SK-N-SH (cell line): ENCODE results near the gene AGPAT3. TPM values are rescaled to one million over a fixed set of nuclear protein-coding genes. Genes with fewer than 3 reads are reported as not detected.

Experiments
- CTCF ChIA-PET: fragments of 300-600, 350-600 bp; formaldehyde crosslinking; extraction: SDS; loops from one replicate; lab custom pipeline; 2021; lab: Yijun Ruan, JAX
- POLR2A ChIA-PET: fragments of 350-600 bp; sonication (Branson Sonifier 250); formaldehyde crosslinking; extraction: SDS; loops from one replicate; lab custom pipeline; 2020; ENCODE audit warnings: antibody characterized with exemption, inconsistent platforms; lab: Yijun Ruan, JAX
- DNase-seq: peaks from one replicate; pipeline ENCODE4 v3.0.0; 2012
- H2AFZ ChIP-seq: fragments of 200-600 bp; sonication (generic); 2 replicates; pipeline ENCODE4 v1.8.1; 2016; ENCODE audit warnings: antibody characterized with exemption, mild to moderate bottlenecking, low read depth
- H3F3A ChIP-seq: fragments of 200-600 bp; sonication (generic); replicated peaks from 2 replicates; pipeline ENCODE3; 2016; ENCODE audit warnings: antibody characterized with exemption, mild to moderate bottlenecking; ENCODE audit not compliant: insufficient read depth
- H3K27ac ChIP-seq, 2 experiments: fragments of 200-500 bp in 1 of 2; fragments of 200-600 bp in 1 of 2; sonication (Bioruptor generic) in 1 of 2; sonication (generic), shearing (Covaris generic) in 1 of 2; 2 replicates each; pipeline versions ENCODE4 v1.5.1 to v1.6.1; 2014 to 2016; ENCODE audit warnings: low read depth in 2 of 2, inconsistent platforms in 1 of 2, low read length in 1 of 2, mild to moderate bottlenecking in 1 of 2, mixed read lengths in 1 of 2
- H3K27me3 ChIP-seq: fragments of 200-600 bp; sonication (generic), shearing (Covaris generic); 2 replicates; pipeline ENCODE4 v1.6.1; 2016; ENCODE audit warnings: mixed run types; ENCODE audit not compliant: insufficient read depth
- H3K36me3 ChIP-seq, 2 experiments: fragments of 200-500 bp in 1 of 2; fragments of 200-600 bp in 1 of 2; sonication (Bioruptor generic) in 1 of 2; sonication (generic) in 1 of 2; replicated peaks in 1 of 2; 2 replicates each; pipeline versions ENCODE3 to v1.5.1; 2014 to 2016; ENCODE audit warnings: low read length in 1 of 2, mild to moderate bottlenecking in 1 of 2; ENCODE audit not compliant: insufficient read depth in 2 of 2, control insufficient read depth in 1 of 2
- H3K4me1 ChIP-seq, 2 experiments: fragments of 200-500 bp in 1 of 2; fragments of 200-600 bp in 1 of 2; sonication (Bioruptor generic) in 1 of 2; sonication (generic), shearing (Covaris generic) in 1 of 2; 2 replicates each; pipeline versions ENCODE4 v1.5.1 to v1.6.1; 2014 to 2016; ENCODE audit warnings: low read depth in 1 of 2, low read length in 1 of 2, mixed run types in 1 of 2; ENCODE audit not compliant: insufficient read depth in 2 of 2, control insufficient read depth in 1 of 2
- H3K4me2 ChIP-seq: fragments of 200-600 bp; sonication (generic), shearing (Covaris generic); 2 replicates; pipeline ENCODE4 v1.6.1; 2017; ENCODE audit warnings: mixed run types
- H3K4me3 ChIP-seq, 2 experiments: fragments of 200-500 bp in 1 of 2; fragments of 200-600 bp in 1 of 2; sonication (Bioruptor generic) in 1 of 2; sonication (generic), shearing (Covaris generic) in 1 of 2; 2 replicates each; pipeline versions ENCODE4 v1.5.1 to v1.8.1; 2014 to 2016; ENCODE audit warnings: low read depth in 2 of 2, inconsistent platforms in 1 of 2, low read length in 1 of 2, mild to moderate bottlenecking in 1 of 2, mixed read lengths in 1 of 2, moderate library complexity in 1 of 2
- H3K79me2 ChIP-seq: fragments of 200-600 bp; sonication (generic); 2 replicates; pipeline ENCODE4 v1.8.1; 2017; ENCODE audit warnings: mild to moderate bottlenecking; ENCODE audit not compliant: insufficient read depth
- H3K9ac ChIP-seq: fragments of 200-600 bp; sonication (generic); 2 replicates; pipeline ENCODE4 v1.6.1; 2017; ENCODE audit warnings: mixed run types
- H3K9me2 ChIP-seq: fragments of 200-600 bp; sonication (generic); 2 replicates; pipeline ENCODE4 v1.6.1; 2017; ENCODE audit warnings: mixed run types
- H3K9me3 ChIP-seq: fragments of 200-600 bp; sonication (generic); 2 replicates; pipeline ENCODE4 v1.6.1; 2017; ENCODE audit warnings: mixed run types, mild to moderate bottlenecking, moderate library complexity
- H4K20me1 ChIP-seq: fragments of 200-600 bp; sonication (generic); 2 replicates; pipeline ENCODE4 v1.6.1; 2017; ENCODE audit warnings: mild to moderate bottlenecking, mixed run types; ENCODE audit not compliant: insufficient read depth
- CHD2 ChIP-seq: fragments of 150-350 bp; IDR thresholded peaks from 2 replicates; pipeline ENCODE4 v1.6.1; 2018; ENCODE audit warnings: low read length; ENCODE audit not compliant: partially characterized antibody
- FOXJ3 ChIP-seq: sonication (generic); formaldehyde crosslinking; IDR thresholded peaks from 2 replicates; pipeline ENCODE4 v1.5.1; 2020; ENCODE audit warnings: mild to moderate bottlenecking, missing genetic modification reagents
- FOXM1 ChIP-seq: IDR thresholded peaks from 2 replicates; pipeline ENCODE4 v1.4.0; 2012; ENCODE audit warnings: low read depth, mild to moderate bottlenecking
- GABPA ChIP-seq: IDR thresholded peaks from 2 replicates; pipeline ENCODE4 v1.4.0; 2012; ENCODE audit warnings: low read depth, mild to moderate bottlenecking
- GATA2 ChIP-seq: sonication (generic); formaldehyde crosslinking; IDR thresholded peaks from 2 replicates; pipeline ENCODE4 v1.5.0; 2020; ENCODE audit warnings: mild to moderate bottlenecking, missing genetic modification reagents
- JUND ChIP-seq: IDR thresholded peaks from 2 replicates; pipeline ENCODE4 v1.4.0; 2012
- NFIC ChIP-seq: IDR thresholded peaks from 2 replicates; pipeline ENCODE4 v1.4.0; 2012; ENCODE audit warnings: borderline replicate concordance
- NRF1 ChIP-seq: IDR thresholded peaks from 2 replicates; pipeline ENCODE4 v1.6.1; 2012; ENCODE audit warnings: low read depth, mild to moderate bottlenecking, low read length
- RCOR1 ChIP-seq: fragments of 150-350 bp; IDR thresholded peaks from 2 replicates; pipeline ENCODE4 v1.6.1; 2017; ENCODE audit warnings: antibody characterized with exemption, low read length
- YY1 ChIP-seq: IDR thresholded peaks from 2 replicates; pipeline ENCODE4 v1.4.0; 2012; ENCODE audit warnings: low read depth, mild to moderate bottlenecking
- WGBS: methylation state at CpG from one replicate; pipeline ENCODE4 v1.1.6; 2017; ENCODE audit warnings: low lambda C conversion rate; 5-methylcytosine and 5-hydroxymethylcytosine counted together
- polyA plus RNA-seq, 3 experiments: library from polyadenylated mRNA; depleted of rRNA; stranded (reverse); fragments of >200 nt; gene quantifications; 2 replicates each; pipeline ENCODE4 v1.2.3, GENCODE V29; 2012
- TF ChIP-seq, protein P1 (sequence below): fragments of 150-350 bp; IDR thresholded peaks from 2 replicates; pipeline ENCODE4 v1.6.1; 2017; ENCODE audit warnings: antibody characterized with exemption, low read length, low read depth, borderline replicate concordance
- TF ChIP-seq, protein P2 (sequence below): fragments of 200-600 bp; sonication (generic); IDR thresholded peaks from 2 replicates; pipeline ENCODE4 v1.6.1; 2017; ENCODE audit warnings: antibody characterized with exemption, mild to moderate bottlenecking, moderate library complexity
- TF ChIP-seq, protein P3 (sequence below): IDR thresholded peaks from 2 replicates; pipeline ENCODE4 v1.4.0; 2012; ENCODE audit warnings: low read depth
- TF ChIP-seq, protein P4 (sequence below): IDR thresholded peaks from 2 replicates; pipeline ENCODE4 v1.6.1; 2012; ENCODE audit warnings: mild to moderate bottlenecking, low read depth, low read length, moderate library complexity

The AGPAT3 gene
- polyA plus RNA-seq, 1 of the 3 experiments (the other 2 are of a cell fraction) = 35.3 TPM

DNA sequence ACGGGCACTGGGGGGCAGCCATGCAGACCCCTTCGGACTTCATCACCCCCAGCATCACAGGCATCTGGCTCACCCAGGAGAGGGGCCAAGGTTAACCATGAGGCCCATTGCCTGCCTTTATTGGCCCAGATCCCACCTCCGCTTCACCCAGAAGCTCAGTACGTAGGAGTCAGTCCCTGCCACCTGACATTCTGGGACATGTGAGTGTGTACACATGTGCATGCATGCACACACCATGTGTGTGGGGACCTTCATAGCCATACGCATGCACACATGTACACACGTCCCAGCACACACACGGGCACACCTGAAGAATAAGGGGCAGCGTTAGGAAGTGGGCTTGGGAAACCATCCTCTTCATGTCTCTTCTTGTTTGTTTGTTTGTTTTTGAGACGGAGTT lies 123.0 kb downstream of the AGPAT3 start:
- Histone ChIP-seq H3K36me3 (peaks cover 0 to 10% of the 10 kb centered on the region in 2 experiments), H3K4me2 (no peak overlapping the region), H2AFZ (no peak overlapping the region), H3K79me2 (no peaks in the 10 kb centered on the region), H3K27ac (no peak overlapping the region), H3K9me2 (no peaks in the 10 kb centered on the region), H3K4me1 (no peaks in the 10 kb centered on the region), H3F3A (peaks cover 6% of the 10 kb centered on the region), H4K20me1 (no peaks in the 10 kb centered on the region), H3K4me3 (no peak overlapping the region), H3K27me3 (no peaks in the 10 kb centered on the region), H3K9me3 (no peaks in the 10 kb centered on the region), H3K9ac (no peak overlapping the region)
- ChIA-PET POLR2A (no interaction called here), CTCF (no interaction called here)
- TF ChIP-seq, protein P1, sequence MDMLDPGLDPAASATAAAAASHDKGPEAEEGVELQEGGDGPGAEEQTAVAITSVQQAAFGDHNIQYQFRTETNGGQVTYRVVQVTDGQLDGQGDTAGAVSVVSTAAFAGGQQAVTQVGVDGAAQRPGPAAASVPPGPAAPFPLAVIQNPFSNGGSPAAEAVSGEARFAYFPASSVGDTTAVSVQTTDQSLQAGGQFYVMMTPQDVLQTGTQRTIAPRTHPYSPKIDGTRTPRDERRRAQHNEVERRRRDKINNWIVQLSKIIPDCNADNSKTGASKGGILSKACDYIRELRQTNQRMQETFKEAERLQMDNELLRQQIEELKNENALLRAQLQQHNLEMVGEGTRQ = no peak
- no peak for TF ChIP-seq GATA2 (CRISPR knock-in tag)
- no peak for TF ChIP-seq FOXM1
- TF ChIP-seq, protein P2, sequence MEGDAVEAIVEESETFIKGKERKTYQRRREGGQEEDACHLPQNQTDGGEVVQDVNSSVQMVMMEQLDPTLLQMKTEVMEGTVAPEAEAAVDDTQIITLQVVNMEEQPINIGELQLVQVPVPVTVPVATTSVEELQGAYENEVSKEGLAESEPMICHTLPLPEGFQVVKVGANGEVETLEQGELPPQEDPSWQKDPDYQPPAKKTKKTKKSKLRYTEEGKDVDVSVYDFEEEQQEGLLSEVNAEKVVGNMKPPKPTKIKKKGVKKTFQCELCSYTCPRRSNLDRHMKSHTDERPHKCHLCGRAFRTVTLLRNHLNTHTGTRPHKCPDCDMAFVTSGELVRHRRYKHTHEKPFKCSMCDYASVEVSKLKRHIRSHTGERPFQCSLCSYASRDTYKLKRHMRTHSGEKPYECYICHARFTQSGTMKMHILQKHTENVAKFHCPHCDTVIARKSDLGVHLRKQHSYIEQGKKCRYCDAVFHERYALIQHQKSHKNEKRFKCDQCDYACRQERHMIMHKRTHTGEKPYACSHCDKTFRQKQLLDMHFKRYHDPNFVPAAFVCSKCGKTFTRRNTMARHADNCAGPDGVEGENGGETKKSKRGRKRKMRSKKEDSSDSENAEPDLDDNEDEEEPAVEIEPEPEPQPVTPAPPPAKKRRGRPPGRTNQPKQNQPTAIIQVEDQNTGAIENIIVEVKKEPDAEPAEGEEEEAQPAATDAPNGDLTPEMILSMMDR = no peak
- TF ChIP-seq FOXJ3 (CRISPR knock-in tag) = no peak
- no peak for TF ChIP-seq YY1
- TF ChIP-seq, protein P3, sequence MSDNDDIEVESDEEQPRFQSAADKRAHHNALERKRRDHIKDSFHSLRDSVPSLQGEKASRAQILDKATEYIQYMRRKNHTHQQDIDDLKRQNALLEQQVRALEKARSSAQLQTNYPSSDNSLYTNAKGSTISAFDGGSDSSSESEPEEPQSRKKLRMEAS = no peak
- no peak for TF ChIP-seq GABPA
- TF ChIP-seq CHD2 = no peak
- TF ChIP-seq NFIC = no peak
- no peak for TF ChIP-seq RCOR1
- no peak for TF ChIP-seq JUND
- TF ChIP-seq NRF1 = no peak
- WGBS = 97% methylated on average over 5 of the region's 9 CpGs
- DNase-seq = peak; percentile 32

DNA sequence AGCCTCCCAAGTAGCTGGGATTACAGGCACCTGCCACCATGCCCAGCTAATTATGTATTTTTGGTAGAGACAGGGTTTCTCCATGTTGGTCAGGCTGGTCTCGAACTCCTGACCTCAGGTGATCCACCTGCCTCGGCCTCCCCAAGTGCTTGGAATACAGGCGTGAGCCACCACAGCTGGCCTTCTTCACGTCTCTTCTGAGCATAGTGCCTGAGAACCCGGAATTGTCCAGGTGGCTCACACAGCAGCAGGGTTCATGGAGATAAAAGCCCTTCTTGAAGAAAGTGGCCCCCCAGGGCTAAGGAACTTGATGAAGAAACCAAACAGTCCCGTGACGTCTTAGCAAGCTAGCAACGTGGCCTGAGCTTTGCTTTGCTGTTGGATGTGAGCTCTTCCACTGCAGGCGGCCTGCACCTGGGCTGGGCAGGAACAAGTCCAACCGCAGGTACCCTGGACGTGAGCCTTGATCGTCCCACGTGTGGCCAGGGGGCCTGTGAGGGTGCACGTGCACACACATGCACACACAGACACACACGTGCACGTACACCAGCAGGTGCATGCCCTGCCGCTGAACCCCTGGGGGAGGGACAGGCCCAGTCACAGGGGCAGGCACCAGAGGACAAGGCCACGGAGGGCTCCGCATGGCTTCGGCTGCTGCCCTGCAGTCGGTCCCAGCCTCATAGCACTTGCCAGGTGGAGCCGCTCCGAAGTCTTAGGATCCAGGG lies 123.6 kb downstream of the AGPAT3 start:
- Histone ChIP-seq H4K20me1 (no peaks in the 10 kb centered on the region), H3K36me3 (peaks cover 0 to 6% of the 10 kb centered on the region in 2 experiments), H3K79me2 (no peaks in the 10 kb centered on the region), H3K9ac (no peak overlapping the region), H3K27ac (no peak overlapping the region), H3K4me1 (no peaks in the 10 kb centered on the region), H3K9me3 (no peaks in the 10 kb centered on the region), H3F3A (peaks cover 6% of the 10 kb centered on the region), H3K27me3 (no peaks in the 10 kb centered on the region), H3K4me3 (no peak overlapping the region), H3K4me2 (no peak overlapping the region), H3K9me2 (no peaks in the 10 kb centered on the region), H2AFZ (no peak overlapping the region)
- DNase-seq = peak; percentile 20
- CTCF ChIA-PET = no interaction called here
- POLR2A ChIA-PET = no interaction called here
- 80% methylated on average over 10 of the region's 23 CpGs for WGBS
- TF ChIP-seq NFIC (no peak), GATA2 (CRISPR knock-in tag) (no peak)
- TF ChIP-seq, protein P4, sequence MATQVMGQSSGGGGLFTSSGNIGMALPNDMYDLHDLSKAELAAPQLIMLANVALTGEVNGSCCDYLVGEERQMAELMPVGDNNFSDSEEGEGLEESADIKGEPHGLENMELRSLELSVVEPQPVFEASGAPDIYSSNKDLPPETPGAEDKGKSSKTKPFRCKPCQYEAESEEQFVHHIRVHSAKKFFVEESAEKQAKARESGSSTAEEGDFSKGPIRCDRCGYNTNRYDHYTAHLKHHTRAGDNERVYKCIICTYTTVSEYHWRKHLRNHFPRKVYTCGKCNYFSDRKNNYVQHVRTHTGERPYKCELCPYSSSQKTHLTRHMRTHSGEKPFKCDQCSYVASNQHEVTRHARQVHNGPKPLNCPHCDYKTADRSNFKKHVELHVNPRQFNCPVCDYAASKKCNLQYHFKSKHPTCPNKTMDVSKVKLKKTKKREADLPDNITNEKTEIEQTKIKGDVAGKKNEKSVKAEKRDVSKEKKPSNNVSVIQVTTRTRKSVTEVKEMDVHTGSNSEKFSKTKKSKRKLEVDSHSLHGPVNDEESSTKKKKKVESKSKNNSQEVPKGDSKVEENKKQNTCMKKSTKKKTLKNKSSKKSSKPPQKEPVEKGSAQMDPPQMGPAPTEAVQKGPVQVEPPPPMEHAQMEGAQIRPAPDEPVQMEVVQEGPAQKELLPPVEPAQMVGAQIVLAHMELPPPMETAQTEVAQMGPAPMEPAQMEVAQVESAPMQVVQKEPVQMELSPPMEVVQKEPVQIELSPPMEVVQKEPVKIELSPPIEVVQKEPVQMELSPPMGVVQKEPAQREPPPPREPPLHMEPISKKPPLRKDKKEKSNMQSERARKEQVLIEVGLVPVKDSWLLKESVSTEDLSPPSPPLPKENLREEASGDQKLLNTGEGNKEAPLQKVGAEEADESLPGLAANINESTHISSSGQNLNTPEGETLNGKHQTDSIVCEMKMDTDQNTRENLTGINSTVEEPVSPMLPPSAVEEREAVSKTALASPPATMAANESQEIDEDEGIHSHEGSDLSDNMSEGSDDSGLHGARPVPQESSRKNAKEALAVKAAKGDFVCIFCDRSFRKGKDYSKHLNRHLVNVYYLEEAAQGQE = no peak
